Measurements from ENCODE around the gene PRR22.
"Not testable (repeated sequence)": the region's sequence is repeated elsewhere in the genome, so short reads cannot be mapped to it uniquely, and the experiment has no call there.

The PRR22 gene

GRCh38 chr19:5749505-5749904, 35.0 kb downstream of the PRR22 start:
- no peak for DNase-seq (ENCODE audit: low read depth)

- DNase-seq (ENCODE audit: low read depth), result not testable (repeated sequence)
These were observed 35.6 kb downstream of the PRR22 start for GRCh38 chr19:5748920-5749319.

GRCh38 chr19:5744999-5745398, 39.5 kb downstream of the PRR22 start:
- not testable (repeated sequence) for DNase-seq (ENCODE audit: low read depth)

- DNase-seq (ENCODE audit: low read depth), result no peak
These were observed 40.9 kb downstream of the PRR22 start for GRCh38 chr19:5743630-5744029.

- no peak for DNase-seq (ENCODE audit: low read depth)
These were observed 42.5 kb downstream of the PRR22 start for GRCh38 chr19:5742051-5742450.

GRCh38 chr19:5738423-5738822, 46.1 kb downstream of the PRR22 start:
- no peak for DNase-seq (ENCODE audit: low read depth)

GRCh38 chr19:5733172-5733571, 51.4 kb downstream of the PRR22 start:
- DNase-seq (ENCODE audit: low read depth), result not testable (repeated sequence)

All from stromal cell of bone marrow (primary cell).